C4-2B (cell line): ENCODE data around the gene AKNA.

Experiments used
- ZFX ChIP-seq: fragments of 450-650 bp; IDR thresholded peaks from 2 replicates; pipeline ENCODE4 v1.6.1; 2017
- TF ChIP-seq, protein P1 (sequence below): fragments of 450-650 bp; conservative IDR thresholded peaks from 2 replicates; pipeline ENCODE4 v1.5.1; 2017; ENCODE audit warnings: mild to moderate bottlenecking

DNA sequence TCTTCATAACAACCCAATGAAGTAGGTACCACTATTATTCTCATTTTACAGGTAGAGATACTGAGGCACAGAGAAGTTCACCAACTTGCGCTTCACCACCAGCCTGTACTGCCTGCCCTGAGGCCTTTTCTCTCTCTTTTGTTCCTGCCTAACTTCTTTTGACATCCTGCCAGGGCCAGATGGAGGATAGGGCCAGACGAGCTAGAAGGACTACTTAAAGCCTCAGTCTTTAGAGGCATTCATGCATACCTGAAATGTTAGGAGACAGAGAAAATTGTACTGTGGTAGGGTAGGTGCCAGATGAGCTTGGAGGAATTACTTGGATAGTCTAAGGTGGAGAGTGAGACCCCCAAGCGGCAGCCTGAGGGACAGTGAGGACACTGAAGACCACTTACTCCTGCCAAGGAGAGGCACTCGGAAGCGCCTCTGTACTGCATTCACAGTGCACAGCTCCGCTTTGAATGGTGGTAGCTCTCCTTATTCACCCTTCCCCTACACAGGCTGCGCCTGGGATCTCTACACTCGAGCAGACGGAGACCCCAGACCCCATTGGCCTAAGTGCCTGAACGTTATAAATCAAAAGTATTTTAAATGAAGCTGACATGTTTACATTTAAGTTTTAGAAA, 71.1 kb downstream of the AKNA start:
- TF ChIP-seq, protein P1, sequence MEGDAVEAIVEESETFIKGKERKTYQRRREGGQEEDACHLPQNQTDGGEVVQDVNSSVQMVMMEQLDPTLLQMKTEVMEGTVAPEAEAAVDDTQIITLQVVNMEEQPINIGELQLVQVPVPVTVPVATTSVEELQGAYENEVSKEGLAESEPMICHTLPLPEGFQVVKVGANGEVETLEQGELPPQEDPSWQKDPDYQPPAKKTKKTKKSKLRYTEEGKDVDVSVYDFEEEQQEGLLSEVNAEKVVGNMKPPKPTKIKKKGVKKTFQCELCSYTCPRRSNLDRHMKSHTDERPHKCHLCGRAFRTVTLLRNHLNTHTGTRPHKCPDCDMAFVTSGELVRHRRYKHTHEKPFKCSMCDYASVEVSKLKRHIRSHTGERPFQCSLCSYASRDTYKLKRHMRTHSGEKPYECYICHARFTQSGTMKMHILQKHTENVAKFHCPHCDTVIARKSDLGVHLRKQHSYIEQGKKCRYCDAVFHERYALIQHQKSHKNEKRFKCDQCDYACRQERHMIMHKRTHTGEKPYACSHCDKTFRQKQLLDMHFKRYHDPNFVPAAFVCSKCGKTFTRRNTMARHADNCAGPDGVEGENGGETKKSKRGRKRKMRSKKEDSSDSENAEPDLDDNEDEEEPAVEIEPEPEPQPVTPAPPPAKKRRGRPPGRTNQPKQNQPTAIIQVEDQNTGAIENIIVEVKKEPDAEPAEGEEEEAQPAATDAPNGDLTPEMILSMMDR, result no peak
- no peak for TF ChIP-seq ZFX
